Activated CD4-positive, alpha-beta memory T cell treated with anti-CD3 and anti-CD28 coated beads, Interleukin-2, amount 10 ng/mL, durations not matched to agents 7 days and 5 days (primary cell): ENCODE measurements around the gene PRDM16. TPM values are rescaled to one million over a fixed set of nuclear protein-coding genes. Genes with fewer than 3 reads are reported as not detected.

ENCODE experiments used
- CTCF ChIA-PET: fragments of 350-600 bp; sonication (Branson Sonifier 250); formaldehyde crosslinking; loops from one replicate; lab custom pipeline; 2021; ENCODE audit warnings: antibody characterized with exemption, inconsistent platforms; lab: Charles Lee
- POLR2A ChIA-PET: fragments of 350-600 bp; sonication (Branson Sonifier 250); formaldehyde crosslinking; loops from one replicate; lab custom pipeline; 2021; ENCODE audit warnings: antibody characterized with exemption; lab: Charles Lee
- DNase-seq: peaks from one replicate; pipeline ENCODE4 v3.0.0-alpha.2; 2020
- H3K27ac Mint-ChIP-seq: one replicate; pipeline ENCODE4 v1.8.0; 2021; ENCODE audit warnings: mild to moderate bottlenecking, mixed read lengths
- H3K27me3 Mint-ChIP-seq: one replicate; pipeline ENCODE4 v1.8.0; 2021; ENCODE audit warnings: mixed read lengths
- H3K36me3 Mint-ChIP-seq: one replicate; pipeline ENCODE4 v1.8.0; 2021; ENCODE audit warnings: low read depth, mixed read lengths
- H3K4me1 Mint-ChIP-seq: one replicate; pipeline ENCODE4 v1.8.0; 2021; ENCODE audit warnings: mixed read lengths
- H3K4me3 Mint-ChIP-seq: one replicate; pipeline ENCODE4 v1.8.0; 2021; ENCODE audit warnings: mild to moderate bottlenecking, mixed read lengths
- H3K9me3 Mint-ChIP-seq: one replicate; pipeline ENCODE4 v1.8.0; 2021; ENCODE audit warnings: mixed read lengths
- total RNA-seq, 2 experiments: library from RNA; stranded (reverse); gene quantifications; one replicate each; pipeline ENCODE4 v1.2.3, GENCODE V29; 2021

PRDM16 gene
- total RNA-seq, 2 experiments from 2014 or later: 0.03 to 0.20 TPM

GRCh38 chr1:3423245-3423829, 354.3 kb downstream of the PRDM16 start:
- Mint-ChIP-seq H3K4me3 (no peak overlapping the region), H3K4me1 (no peaks in the 10 kb centered on the region), H3K27me3 (no peaks in the 10 kb centered on the region), H3K27ac (no peak overlapping the region), H3K9me3 (no peaks in the 10 kb centered on the region), H3K36me3 (no peaks in the 10 kb centered on the region)
- no peak for DNase-seq
- ChIA-PET POLR2A (no interaction called here), CTCF (no interaction called here)

- no peaks in the 10 kb centered on the region for H3K27me3 Mint-ChIP-seq
- no peak overlapping the region for H3K4me3 Mint-ChIP-seq
- CTCF ChIA-PET: no interaction called here
- no peak for DNase-seq
- no peak overlapping the region for H3K27ac Mint-ChIP-seq
- POLR2A ChIA-PET: no interaction called here
- no peaks in the 10 kb centered on the region for H3K4me1 Mint-ChIP-seq
- no peaks in the 10 kb centered on the region for H3K9me3 Mint-ChIP-seq
- no peaks in the 10 kb centered on the region for H3K36me3 Mint-ChIP-seq
Measured at GRCh38 chr1:3423896-3424611, 355.1 kb downstream of the PRDM16 start.

GRCh38 chr1:3425486-3426215, 356.6 kb downstream of the PRDM16 start:
- DNase-seq: no peak
- no peaks in the 10 kb centered on the region for H3K9me3 Mint-ChIP-seq
- no peaks in the 10 kb centered on the region for H3K36me3 Mint-ChIP-seq
- CTCF ChIA-PET: interaction anchor here (0.6 kb wide), 1 partner anchor 324 kb away, joined by 3 read pairs; no protein-coding TSS in a partner anchor
- no peak overlapping the region for H3K4me3 Mint-ChIP-seq
- H3K4me1 Mint-ChIP-seq: no peaks in the 10 kb centered on the region
- POLR2A ChIA-PET: no interaction called here
- H3K27ac Mint-ChIP-seq: no peak overlapping the region
- H3K27me3 Mint-ChIP-seq: no peaks in the 10 kb centered on the region

GRCh38 chr1:3426956-3427535, 358.0 kb downstream of the PRDM16 start:
- ChIA-PET POLR2A (no interaction called here), CTCF (no interaction called here)
- Mint-ChIP-seq H3K9me3 (no peaks in the 10 kb centered on the region), H3K27ac (no peak overlapping the region), H3K4me1 (no peaks in the 10 kb centered on the region), H3K36me3 (no peaks in the 10 kb centered on the region), H3K27me3 (no peaks in the 10 kb centered on the region), H3K4me3 (no peak overlapping the region)
- no peak for DNase-seq

- ChIA-PET CTCF (no interaction called here), POLR2A (no interaction called here)
- H3K27ac Mint-ChIP-seq: no peak overlapping the region
- DNase-seq: no peak
- H3K9me3 Mint-ChIP-seq: no peaks in the 10 kb centered on the region
- no peak overlapping the region for H3K4me3 Mint-ChIP-seq
- H3K4me1 Mint-ChIP-seq: no peaks in the 10 kb centered on the region
- H3K36me3 Mint-ChIP-seq: no peaks in the 10 kb centered on the region
- H3K27me3 Mint-ChIP-seq: no peaks in the 10 kb centered on the region
Measured at GRCh38 chr1:3427711-3428704, 359.0 kb downstream of the PRDM16 start.

- no peaks in the 10 kb centered on the region for H3K9me3 Mint-ChIP-seq
- H3K36me3 Mint-ChIP-seq: no peaks in the 10 kb centered on the region
- H3K4me1 Mint-ChIP-seq: no peaks in the 10 kb centered on the region
- no peaks in the 10 kb centered on the region for H3K27me3 Mint-ChIP-seq
- DNase-seq: no peak
- CTCF ChIA-PET: no interaction called here
- H3K4me3 Mint-ChIP-seq: no peak overlapping the region
- POLR2A ChIA-PET: no interaction called here
- no peak overlapping the region for H3K27ac Mint-ChIP-seq
Measured at GRCh38 chr1:3428899-3429298, 359.9 kb downstream of the PRDM16 start.

GRCh38 chr1:3429320-3429719, 360.3 kb downstream of the PRDM16 start:
- H3K9me3 Mint-ChIP-seq: no peaks in the 10 kb centered on the region

GRCh38 chr1:3429766-3430165, 360.8 kb downstream of the PRDM16 start:
- ChIA-PET POLR2A (no interaction called here), CTCF (no interaction called here)
- no peak overlapping the region for H3K27ac Mint-ChIP-seq
- no peaks in the 10 kb centered on the region for H3K4me1 Mint-ChIP-seq
- H3K9me3 Mint-ChIP-seq: no peaks in the 10 kb centered on the region
- H3K4me3 Mint-ChIP-seq: no peak overlapping the region
- DNase-seq: no peak
- H3K36me3 Mint-ChIP-seq: no peaks in the 10 kb centered on the region
- H3K27me3 Mint-ChIP-seq: no peaks in the 10 kb centered on the region

More at GRCh38 chr1:3429320-3429719, 360.3 kb downstream of the PRDM16 start:
- Mint-ChIP-seq H3K27ac (no peak overlapping the region), H3K36me3 (no peaks in the 10 kb centered on the region), H3K27me3 (no peaks in the 10 kb centered on the region), H3K4me1 (no peaks in the 10 kb centered on the region), H3K4me3 (no peak overlapping the region)
- POLR2A ChIA-PET: no interaction called here
- DNase-seq: no peak
- CTCF ChIA-PET: no interaction called here

- H3K27ac Mint-ChIP-seq: no peak overlapping the region
- CTCF ChIA-PET: no interaction called here
- no peak overlapping the region for H3K4me3 Mint-ChIP-seq
- POLR2A ChIA-PET: no interaction called here
- H3K36me3 Mint-ChIP-seq: no peaks in the 10 kb centered on the region
- H3K9me3 Mint-ChIP-seq: no peaks in the 10 kb centered on the region
- no peaks in the 10 kb centered on the region for H3K4me1 Mint-ChIP-seq
- DNase-seq: no peak
- H3K27me3 Mint-ChIP-seq: no peaks in the 10 kb centered on the region
Measured at GRCh38 chr1:3430406-3430805, 361.4 kb downstream of the PRDM16 start.

GRCh38 chr1:3430820-3431219, 361.8 kb downstream of the PRDM16 start:
- Mint-ChIP-seq H3K4me1 (no peaks in the 10 kb centered on the region), H3K4me3 (no peak overlapping the region), H3K27ac (no peak overlapping the region), H3K9me3 (no peaks in the 10 kb centered on the region), H3K27me3 (no peaks in the 10 kb centered on the region), H3K36me3 (no peaks in the 10 kb centered on the region)
- DNase-seq: no peak
- CTCF ChIA-PET: no interaction called here
- POLR2A ChIA-PET: no interaction called here

GRCh38 chr1:3431266-3431665, 362.3 kb downstream of the PRDM16 start:
- ChIA-PET CTCF (no interaction called here), POLR2A (no interaction called here)
- Mint-ChIP-seq H3K4me1 (no peaks in the 10 kb centered on the region), H3K36me3 (no peaks in the 10 kb centered on the region), H3K4me3 (no peak overlapping the region), H3K27me3 (no peaks in the 10 kb centered on the region), H3K27ac (no peak overlapping the region), H3K9me3 (no peaks in the 10 kb centered on the region)
- no peak for DNase-seq

- no peaks in the 10 kb centered on the region for H3K9me3 Mint-ChIP-seq
- ChIA-PET CTCF (no interaction called here), POLR2A (no interaction called here)
- no peak for DNase-seq
- H3K4me3 Mint-ChIP-seq: no peak overlapping the region
- no peaks in the 10 kb centered on the region for H3K36me3 Mint-ChIP-seq
- H3K27ac Mint-ChIP-seq: no peak overlapping the region
- no peaks in the 10 kb centered on the region for H3K27me3 Mint-ChIP-seq
- no peaks in the 10 kb centered on the region for H3K4me1 Mint-ChIP-seq
Measured at GRCh38 chr1:3431686-3432085, 362.7 kb downstream of the PRDM16 start.
